Omental fat pad (tissue), 4 donors: ENCODE measurements around the gene KCNG1. TPM values are rescaled to one million over a fixed set of nuclear protein-coding genes. Genes with fewer than 3 reads are reported as not detected.

Experiments used
- ATAC-seq: fragments of 150-250 bp; one replicate; pipeline ENCODE4 v1.9.1; 2016; ENCODE audit warnings: mild to moderate bottlenecking, moderate library complexity; ENCODE audit not compliant: low FRiP score
- DNase-seq: peaks from one replicate; pipeline ENCODE4 v3.0.0-alpha.2; 2019; ENCODE audit warnings: low spot score
- CTCF ChIP-seq, 3 donors: fragments of 450-650 bp; IDR thresholded peaks; one replicate each; pipeline ENCODE4 v1.5.1; 2016 to 2017; ENCODE audit warnings: antibody characterized with exemption in 3 of 3, mild to moderate bottlenecking in 3 of 3, moderate library complexity in 2 of 3
- total RNA-seq, 4 donors: library from RNA; depleted of rRNA; stranded (reverse); fragments of >200 nt; gene quantifications; one replicate each; pipeline ENCODE4 v1.1.0, GENCODE V29; 2016

KCNG1 gene
- 1 to 10 TPM in 2 of 4 donors, under 1 TPM in 1, not detected in 1; 0.19 to 1.4 (median 1.2) TPM for total RNA-seq

GRCh38 chr20:51022803-51023616, at the start of gene KCNG1:
Gene KCNG1 (minus strand): TSS chr20:51023107. CDS start chr20:51010338, 12,769 bp downstream.
- no peak for DNase-seq
- ATAC-seq, result peak; percentile 82
- no peak for TF ChIP-seq CTCF (IDR thresholded peaks at IDR 0.05)

GRCh38 chr20:51070621-51071020, 47.7 kb upstream of the KCNG1 start:
- ATAC-seq (no peak), DNase-seq (no peak)
- no peak for TF ChIP-seq CTCF (IDR thresholded peaks at IDR 0.05)

- no peak for DNase-seq
- ATAC-seq, result no peak
- TF ChIP-seq CTCF (IDR thresholded peaks at IDR 0.05), result no peak
These were observed 44.9 kb upstream of the KCNG1 start for GRCh38 chr20:51067792-51068191.

GRCh38 chr20:51065615-51066014, 42.7 kb upstream of the KCNG1 start:
- ATAC-seq (no peak), DNase-seq (no peak)
- TF ChIP-seq CTCF (IDR thresholded peaks at IDR 0.05), result no peak

- ATAC-seq (no peak), DNase-seq (no peak)
- no peak for TF ChIP-seq CTCF (IDR thresholded peaks at IDR 0.05)
These were observed 41.2 kb upstream of the KCNG1 start for GRCh38 chr20:51064137-51064536.

GRCh38 chr20:51062065-51062464, 39.2 kb upstream of the KCNG1 start:
- no peak for ATAC-seq
- no peak for DNase-seq
- no peak for TF ChIP-seq CTCF (IDR thresholded peaks at IDR 0.05)
